ENCODE data around the gene LMF1. TPM values are rescaled to one million over a fixed set of nuclear protein-coding genes. Genes with fewer than 3 reads are reported as not detected.

LMF1 gene
- total and polyA plus RNA-seq, 9 of the 15 experiments (the other 6 are each of a cell fraction or from before 2014, with no cell fraction given), result 0.11 to 1.6 (median 0.55) TPM; not detected in 1

- 6% methylated on average over 9 of the region's 9 CpGs for WGBS (ENCODE audit: insufficient coverage, low coverage, missing lambda C conversion rate)
- Histone ChIP-seq H3K4me3 (no peak overlapping the region), H3K27me3 (ENCODE audit: control insufficient read depth in 2 of 2, insufficient read depth in 2 of 2, low read length in 2 of 2) (peaks cover 29 to 61% of the 10 kb centered on the region in 2 experiments), H3K4me1 (replicated peaks in 1 of 2; ENCODE audit: control insufficient read depth in 2 of 2, insufficient read depth in 2 of 2, low read length in 2 of 2) (peaks cover 0 to 32% of the 10 kb centered on the region in 2 experiments; a peak in 1 of 5 replicates), H3K79me2 (ENCODE audit: control insufficient read depth, insufficient read depth, low read length) (no peaks in the 10 kb centered on the region), H3K9me3 (replicated peaks; ENCODE audit: control insufficient read depth, insufficient read depth, low read depth, low read length) (no peaks in the 10 kb centered on the region), H3K36me3 (ENCODE audit: control insufficient read depth, insufficient read depth, low read length) (no peaks in the 10 kb centered on the region), H3K27ac (ENCODE audit: extremely low read depth, low read depth, low read length) (no peak overlapping the region), H4K20me1 (replicated peaks; ENCODE audit: control insufficient read depth, insufficient read depth, low read length) (peaks cover 12% of the 10 kb centered on the region; the same call in 1 of the 2 replicates), H3K9me1 (ENCODE audit: control insufficient read depth, insufficient read depth, low read length) (no peaks in the 10 kb centered on the region), H2AFZ (ENCODE audit: low read depth, low read length) (no peak overlapping the region), H3K9ac (ENCODE audit: insufficient read depth in 1 of 2, low read depth in 2 of 2, low read length in 2 of 2) (no peak overlapping the region), H3K4me2 (ENCODE audit: insufficient read depth, low read length) (no peak overlapping the region)
- in situ Hi-C loops (cut with MboI), result no loop called here
- POLR2A ChIA-PET, result no interaction called here
- DNase-seq (ENCODE audit: extremely low read depth in 1 of 4, low spot score in 3 of 4) (no peak), ATAC-seq (no peak), FAIRE-seq (no peak)
- no TSS peak for BruUV-seq (replicated peaks)
- CTCF ChIA-PET (ENCODE audit: low intra/inter-chr PET ratio), result interaction anchor here (0.7 kb wide), 1 partner anchor 10 kb away, joined by 3 read pairs; no protein-coding TSS in a partner anchor
- intact Hi-C loops (cut with micrococcal nuclease), result no loop called here
- TF ChIP-seq GTF3C2 (IDR thresholded peaks at IDR 0.05; ENCODE audit: borderline replicate concordance, extremely low read depth, insufficient read length) (no peak), PRPF4 (IDR thresholded peaks at IDR 0.05; ENCODE audit: insufficient read depth, low read depth, low read length, poor library complexity, severe bottlenecking) (no peak), CTBP1 (IDR thresholded peaks at IDR 0.05; ENCODE audit: borderline replicate concordance) (no peak), ATF3 (IDR thresholded peaks at IDR 0.05) (peak; percentile 18; the same call in 1 of the 2 replicates), ATF3 (CRISPR knock-in tag; conservative IDR thresholded peaks at IDR 0.05) (no peak), YY1 (IDR thresholded peaks at IDR 0.05; ENCODE audit: borderline replicate concordance in 1 of 3, control insufficient read depth in 1 of 3, extremely low read depth in 1 of 3, insufficient read depth in 3 of 3, insufficient read length in 1 of 3, insufficient replicate concordance in 2 of 3, low read depth in 1 of 3, low read length in 2 of 3) (peak in 1 of 3 experiments; percentile 24), TAF7 (tag; IDR thresholded peaks at IDR 0.05) (no peak), MLLT1 (IDR thresholded peaks at IDR 0.05) (no peak), PYGO2 (tag; IDR thresholded peaks at IDR 0.05) (no peak), CEBPB (tag; IDR thresholded peaks at IDR 0.05) (peak; percentile 78)
These were observed 104.4 kb downstream of the LMF1 start for GRCh38 chr16:866252-866896.

All from K562 (cell line).